Putamen (tissue), 1 donor: ENCODE data around the gene GKAP1.
"Not testable (repeated sequence)": the region's sequence is repeated elsewhere in the genome, so short reads cannot be mapped to it uniquely, and the experiment has no call there.

Experiments
- DNase-seq: peaks from one replicate; pipeline ENCODE4 v3.0.0-alpha.2; 2016; ENCODE audit warnings: low spot score

Gene GKAP1

DNA sequence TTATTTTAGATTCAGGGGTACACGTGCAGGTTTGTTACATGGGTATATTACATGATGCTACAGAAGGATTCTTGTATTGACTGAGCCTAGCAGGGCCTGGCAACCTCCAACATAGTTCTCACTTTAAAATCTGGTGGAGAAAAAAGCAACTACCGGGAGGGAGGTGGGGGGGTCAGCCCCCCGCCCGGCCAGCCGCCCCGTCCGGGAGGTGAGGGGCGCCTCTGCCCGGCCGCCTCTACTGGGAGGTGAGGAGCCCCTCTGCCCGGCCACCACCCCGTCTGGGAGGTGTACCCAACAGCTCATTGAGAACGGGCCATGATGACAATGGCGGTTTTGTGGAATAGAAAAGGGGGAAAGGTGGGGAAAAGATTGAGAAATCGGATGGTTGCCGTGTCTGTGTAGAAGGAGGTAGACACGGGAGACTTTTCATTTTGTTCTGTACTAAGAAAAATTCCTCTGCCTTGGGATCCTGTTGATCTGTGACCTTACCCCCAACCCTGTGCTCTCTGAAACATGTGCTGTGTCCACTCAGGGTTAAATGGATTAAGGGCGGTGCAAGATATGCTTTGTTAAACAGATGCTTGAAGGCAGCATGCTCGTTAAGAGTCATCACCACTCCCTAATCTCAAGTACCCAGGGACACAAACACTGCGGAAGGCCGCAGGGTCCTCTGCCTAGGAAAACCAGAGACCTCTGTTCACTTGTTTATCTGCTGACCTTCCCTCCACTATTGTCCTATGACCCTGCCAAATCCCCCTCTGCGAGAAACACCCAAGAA lies 88.8 kb downstream of the GKAP1 start:
- not testable (repeated sequence) for DNase-seq

DNA sequence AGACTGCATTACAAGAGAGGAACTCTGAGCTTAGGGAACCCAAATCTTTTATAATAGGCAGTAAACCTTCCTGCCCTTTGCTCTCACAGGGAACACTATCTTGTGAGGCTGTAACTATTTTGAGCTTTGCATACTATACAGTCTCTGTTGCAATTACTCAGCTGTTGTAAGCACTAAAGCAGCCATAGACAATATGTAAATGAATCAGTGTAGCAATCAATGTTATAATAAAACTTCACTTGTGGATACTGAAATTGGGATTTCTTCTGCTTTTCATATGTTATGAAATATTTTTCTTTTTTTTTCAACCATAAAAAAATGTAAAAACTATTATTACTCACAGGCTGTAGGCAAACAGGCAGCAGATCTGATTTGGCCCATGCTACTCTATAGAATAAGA lies 93.1 kb downstream of the GKAP1 start:
- no peak for DNase-seq

DNA sequence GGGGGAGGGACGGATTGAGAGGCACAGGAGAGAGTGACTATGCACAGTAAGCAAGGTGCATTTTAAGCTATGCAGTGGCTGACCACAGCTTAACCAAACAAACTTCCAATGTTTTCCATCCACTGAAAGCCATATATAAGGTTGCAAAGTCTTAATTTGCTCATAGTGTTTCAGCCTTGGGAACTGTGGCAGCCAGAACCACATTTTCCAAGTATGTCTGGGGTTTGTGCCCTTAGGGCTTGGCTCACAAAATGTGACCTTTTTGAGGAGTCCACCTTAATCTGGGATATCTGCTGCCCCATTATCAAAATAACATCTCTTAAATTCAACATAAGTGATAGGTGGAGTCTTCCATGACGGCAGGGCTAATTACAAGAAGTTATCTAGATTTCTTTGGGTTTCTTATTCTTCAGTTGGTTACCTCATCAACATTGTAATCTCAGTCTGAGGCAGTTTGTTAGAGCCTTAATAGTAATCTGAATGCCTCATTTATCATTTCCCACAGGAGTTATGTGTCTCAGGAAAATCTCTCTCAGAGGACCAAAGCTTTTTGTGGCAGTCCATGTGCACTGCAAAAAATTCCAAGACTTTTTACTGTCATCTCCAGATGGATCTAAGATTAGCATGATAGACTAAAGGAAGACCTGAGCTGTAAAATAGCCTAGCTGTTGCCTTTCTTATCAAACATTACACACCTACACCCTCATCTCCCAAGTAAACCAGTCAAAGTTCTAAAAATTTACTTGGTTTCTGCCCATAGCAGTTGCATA lies 94.7 kb downstream of the GKAP1 start:
- no peak for DNase-seq

DNA sequence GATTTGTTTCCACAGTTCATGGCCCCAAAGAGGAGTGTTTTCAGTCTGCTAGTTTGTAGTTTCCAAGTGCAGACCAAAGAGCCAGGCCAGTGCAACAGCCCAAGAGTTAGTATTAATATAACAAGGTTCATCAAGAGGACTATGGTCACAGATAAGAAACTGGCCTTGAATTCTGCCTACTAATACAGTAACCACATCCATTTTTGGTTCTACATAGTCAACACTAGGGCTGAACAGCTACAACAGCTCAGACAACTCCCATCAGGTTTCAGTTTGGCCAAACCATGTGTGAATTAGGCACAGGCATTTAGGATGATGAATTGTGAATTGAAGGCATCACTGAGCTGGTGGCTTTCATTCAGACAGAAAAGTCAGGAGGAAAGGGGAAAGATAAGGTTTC lies 96.1 kb downstream of the GKAP1 start:
- no peak for DNase-seq

DNA sequence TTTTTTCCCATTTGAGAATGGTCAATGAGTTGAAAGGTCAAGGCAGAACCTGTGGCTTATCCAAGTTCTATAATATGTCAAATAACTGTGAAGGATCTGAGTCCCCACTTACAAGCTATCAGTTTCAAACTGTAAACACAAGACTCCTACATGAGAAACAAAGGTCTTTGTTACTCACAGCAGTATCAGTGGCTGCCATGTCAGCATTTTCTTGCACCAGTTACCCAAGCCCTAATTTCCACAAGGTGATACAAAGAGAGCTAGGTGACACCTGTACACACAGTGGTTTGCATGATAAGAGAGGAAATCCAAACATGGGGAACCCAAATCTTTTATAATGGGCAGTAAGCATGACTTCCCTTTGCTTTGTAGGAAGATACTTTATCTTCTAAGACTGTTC lies 101.8 kb downstream of the GKAP1 start:
- DNase-seq: no peak

DNA sequence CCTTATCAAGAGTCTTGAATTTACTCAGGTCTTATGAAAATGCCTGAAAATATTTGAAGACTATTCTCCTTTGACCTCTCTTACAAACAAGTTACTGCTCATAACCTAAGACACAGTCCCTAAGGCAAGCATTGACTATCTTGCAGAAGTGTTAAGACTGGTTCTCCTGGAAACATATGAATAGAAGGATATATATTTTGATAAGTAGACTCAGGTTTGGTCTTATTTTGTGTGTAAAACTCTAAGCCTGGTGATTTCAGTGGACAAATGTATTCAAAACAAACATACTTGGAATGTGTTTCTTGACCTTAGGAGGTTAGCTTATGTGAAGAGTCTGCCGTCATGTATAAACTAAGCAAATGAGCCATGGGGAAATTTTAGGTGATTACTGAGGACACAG lies 102.3 kb downstream of the GKAP1 start:
- no peak for DNase-seq

DNA sequence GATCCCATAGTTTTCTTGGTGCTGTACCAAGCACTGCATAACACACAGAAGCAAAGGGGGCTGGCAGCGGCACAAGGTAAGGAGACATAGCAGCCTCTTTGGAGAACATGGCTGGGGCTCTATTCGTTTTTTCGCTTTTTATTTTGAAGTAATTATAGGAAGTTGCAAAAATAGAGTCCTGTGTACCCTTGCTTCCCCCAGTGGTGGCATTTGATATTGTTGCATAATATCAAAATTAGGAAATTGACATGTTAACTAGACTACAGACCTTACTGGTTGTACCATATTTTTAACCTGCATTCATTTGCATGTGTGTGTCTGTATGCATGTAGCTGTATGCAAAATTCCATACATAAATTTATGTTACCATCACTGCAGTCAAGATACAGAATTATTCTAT lies 103.2 kb downstream of the GKAP1 start:
- DNase-seq: no peak

DNA sequence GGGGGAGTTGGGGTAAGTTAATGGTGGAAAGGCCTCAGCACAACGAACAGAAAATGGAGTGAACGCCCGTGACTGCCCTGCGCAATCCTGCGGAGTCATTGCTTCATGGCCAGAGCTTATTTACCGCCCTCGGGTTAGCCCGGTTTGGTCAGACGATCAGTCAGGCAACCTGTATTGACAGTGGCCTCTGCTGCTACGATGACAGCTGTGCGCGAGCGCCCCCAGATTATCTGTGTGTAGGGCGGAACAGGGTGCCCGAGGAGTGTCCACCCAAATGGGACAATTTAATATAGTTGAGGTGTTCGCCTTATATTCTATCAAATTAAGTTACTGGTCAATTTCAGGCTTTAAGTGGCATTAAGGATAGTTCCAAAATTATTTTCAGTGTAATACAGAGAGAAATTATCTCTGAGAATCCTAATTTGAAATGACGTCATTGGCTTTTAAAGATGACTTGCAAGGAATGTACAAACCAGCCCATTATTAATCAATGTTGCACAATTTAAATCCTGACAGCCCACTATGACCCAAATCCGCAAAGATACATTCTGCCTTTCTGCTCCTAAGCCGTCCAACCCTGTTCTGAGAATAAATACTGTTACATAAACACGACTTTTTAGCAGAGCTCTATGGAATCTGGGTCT lies 108.9 kb downstream of the GKAP1 start:
- DNase-seq: peak; percentile 57

DNA sequence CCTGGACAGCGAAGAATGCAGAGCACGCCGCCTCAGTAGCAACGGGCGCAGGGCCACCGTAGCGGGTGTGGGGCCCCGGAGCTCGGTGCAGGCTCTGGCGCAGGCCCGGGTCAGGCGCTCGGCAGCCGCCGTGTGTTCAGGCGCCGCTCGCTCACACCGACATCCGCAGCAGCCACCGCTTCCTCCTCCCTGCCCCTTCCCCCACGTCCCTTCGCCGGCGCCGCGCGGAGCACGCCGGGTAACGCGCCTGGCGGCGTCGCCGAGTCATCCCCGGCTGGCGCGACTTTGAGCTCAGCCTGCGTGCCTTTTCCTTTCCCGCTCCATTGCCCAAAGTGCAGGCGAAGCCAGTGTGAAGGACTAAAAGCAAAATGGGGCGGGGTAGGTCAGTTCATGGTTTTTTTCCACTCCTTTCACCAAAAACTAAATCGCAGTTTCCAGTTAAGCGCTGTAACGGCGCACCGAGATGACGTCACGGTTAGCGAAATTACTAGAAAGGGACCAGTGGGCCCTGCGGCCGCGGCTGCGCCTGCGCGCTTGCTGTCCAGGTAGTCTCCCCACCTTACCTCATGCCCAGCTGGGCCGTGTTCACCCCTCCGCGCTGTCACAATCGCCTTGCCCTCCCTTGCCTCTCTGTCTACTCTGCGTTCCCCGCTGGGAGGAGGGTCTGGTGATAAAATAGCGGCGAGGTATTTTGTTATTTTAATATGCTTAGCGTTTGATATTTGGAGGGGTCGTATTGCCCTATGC lies 109.6 kb downstream of the GKAP1 start, which contains the start of gene UBQLN1:
Gene UBQLN1 (minus strand): TSS at position 191 of the 747 bp plus-strand sequence. CDS start 279 bp downstream, outside the sequence.
- DNase-seq: peak; percentile 88

DNA sequence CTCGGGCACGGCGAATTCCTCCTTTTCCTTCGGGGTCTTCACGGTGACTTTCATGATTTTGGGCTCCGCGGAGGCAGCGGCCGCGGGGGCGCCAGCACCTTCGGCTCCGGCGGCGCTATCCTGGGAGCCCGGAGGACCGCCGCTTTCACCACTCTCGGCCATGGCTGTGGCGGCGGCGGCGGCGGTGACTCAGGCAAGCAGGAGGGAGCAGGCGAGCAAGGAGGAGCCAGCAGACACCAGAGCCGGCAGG lies 110.1 kb downstream of the GKAP1 start:
- DNase-seq: no peak

DNA sequence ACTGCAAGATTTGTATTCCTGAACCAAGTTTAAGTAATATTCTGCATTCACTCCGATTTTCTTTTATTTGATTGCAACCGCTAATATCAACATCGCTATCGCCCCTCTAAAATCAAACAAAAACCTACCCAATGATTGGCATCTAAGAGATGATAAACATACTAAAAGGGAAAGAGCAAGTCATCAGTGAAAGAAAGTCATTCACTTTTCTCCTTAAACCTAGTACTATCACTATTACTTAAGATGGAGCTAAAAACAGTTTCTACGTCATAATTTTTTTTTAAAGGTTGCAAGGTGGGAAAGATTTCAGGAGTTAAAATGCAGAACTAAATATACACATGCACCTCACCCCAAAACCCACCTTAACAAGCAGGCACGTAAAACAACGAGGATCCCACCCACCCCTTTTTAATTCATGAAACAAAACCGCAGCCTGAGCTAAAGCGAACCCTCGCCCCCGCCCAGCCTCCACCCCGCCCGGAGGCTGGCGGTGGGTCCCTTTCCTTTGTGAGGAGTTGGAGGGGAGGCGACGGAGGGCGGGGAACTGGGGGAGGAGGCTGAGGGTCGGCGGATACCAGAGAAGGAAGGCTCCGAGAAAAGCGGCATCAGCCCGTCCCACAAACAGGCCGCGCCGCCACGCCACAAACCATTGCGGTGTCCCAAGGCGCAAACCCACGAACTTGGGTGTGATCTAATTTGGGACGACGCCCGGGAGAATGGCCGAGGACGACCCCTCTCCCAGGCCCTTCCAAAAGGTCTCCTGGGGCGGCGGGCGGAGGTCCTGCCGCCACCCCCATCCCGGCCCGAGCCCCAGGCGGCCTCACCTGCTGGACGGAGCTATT lies 110.7 kb downstream of the GKAP1 start:
- DNase-seq: peak; percentile 14

DNA sequence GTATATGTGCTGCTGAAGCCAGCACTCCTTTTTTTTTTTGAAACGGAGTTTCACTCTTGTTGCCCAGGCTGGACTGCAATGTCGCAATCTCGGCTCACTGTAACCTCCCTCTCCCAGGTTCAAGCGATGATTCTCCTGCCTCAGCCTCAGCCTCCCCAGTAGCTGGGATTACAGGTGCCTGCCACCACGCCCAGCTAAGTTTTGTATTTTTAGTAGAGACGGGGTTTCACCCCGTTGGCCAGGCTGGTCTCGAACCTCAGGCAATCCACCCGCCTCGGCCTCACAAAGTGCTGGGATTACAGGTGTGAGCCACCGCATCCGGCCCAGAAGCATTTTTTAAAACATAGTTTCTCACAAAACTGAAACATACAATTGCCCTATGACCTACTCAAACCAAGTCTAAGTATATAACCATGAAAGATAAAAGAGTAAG lies 112.3 kb downstream of the GKAP1 start:
- not testable (repeated sequence) for DNase-seq

DNA sequence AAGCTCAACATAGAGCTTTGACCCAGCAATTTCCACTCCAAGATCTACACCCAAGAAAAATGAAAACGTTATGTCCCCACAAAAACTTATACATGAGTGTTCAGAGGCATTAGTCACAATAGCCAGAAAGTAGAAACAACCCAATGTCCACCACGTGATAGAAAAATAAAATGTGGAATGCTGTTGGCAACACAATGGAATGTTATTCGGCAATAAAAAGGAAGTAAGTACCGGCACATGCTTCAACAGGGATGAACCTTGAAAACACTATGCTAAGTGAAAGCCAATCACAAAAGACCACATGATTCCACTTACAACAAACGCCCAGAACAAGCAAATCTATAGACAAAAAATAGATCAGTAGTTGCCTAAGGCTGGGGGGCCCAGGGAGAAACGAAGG lies 115.8 kb downstream of the GKAP1 start:
- no peak for DNase-seq

DNA sequence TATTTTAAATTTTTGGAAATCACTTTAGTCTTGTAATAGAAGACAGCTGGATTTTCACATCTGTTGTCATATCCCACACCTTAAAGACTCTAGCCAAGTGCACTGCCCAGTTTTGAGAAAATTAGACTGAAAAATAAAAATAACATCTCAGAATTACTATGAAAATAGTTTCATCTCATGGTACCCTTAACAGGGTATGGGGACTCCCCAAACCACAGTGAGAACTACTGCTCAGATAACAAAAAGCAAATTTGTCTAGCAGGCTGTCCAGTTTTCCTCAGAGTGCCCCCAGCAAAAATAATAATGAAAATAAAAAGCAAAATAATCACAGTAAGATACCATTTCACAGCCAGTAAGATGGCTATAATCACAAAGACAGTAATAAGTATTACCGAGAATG lies 116.3 kb downstream of the GKAP1 start:
- no peak for DNase-seq

DNA sequence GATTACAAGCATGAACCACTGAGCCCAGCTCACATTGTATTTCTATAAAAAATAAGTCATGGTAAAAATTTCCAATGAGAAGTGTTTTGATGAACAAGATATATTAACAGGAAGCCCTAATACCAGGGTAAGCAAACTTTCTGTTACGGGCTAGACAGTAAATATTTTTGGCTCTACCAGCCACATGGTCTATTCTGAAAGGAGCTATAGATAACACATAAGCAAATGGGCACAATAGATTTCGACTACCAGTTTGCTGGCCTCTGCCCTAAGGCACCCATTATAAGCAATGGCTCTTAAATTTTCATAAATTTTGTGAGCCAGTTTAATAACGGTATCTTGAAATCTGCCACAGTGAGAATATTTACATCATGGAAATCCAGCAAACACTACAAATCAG lies 118.0 kb downstream of the GKAP1 start:
- no peak for DNase-seq

DNA sequence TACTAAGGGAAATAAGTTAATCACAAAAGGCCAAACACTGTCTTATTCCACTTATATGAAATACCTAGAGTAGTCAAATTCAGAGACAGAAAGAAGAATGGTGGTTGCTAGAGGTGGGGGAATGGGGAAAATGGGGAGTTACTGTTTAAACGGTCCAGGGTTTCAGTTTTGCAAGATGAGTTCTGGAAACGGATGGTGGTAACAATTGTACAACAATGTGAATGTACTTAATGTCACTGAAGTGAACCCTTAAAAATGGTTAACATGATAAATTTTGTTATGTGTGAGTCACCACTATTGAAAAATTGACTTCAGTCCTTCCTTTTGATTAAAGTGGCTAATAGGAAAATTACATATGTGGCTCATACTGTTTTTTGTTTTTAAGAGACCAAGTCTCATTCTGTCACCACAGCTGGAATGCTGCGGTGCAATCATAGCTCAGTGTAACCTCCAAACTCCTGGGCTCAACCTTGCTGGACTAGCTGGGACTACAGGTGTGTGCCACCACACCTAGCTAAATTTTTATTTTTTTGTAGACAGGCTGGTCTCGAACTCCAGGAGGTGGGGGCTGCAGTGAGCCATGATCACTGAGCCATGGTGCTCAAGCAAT lies 118.5 kb downstream of the GKAP1 start:
- DNase-seq: no peak

DNA sequence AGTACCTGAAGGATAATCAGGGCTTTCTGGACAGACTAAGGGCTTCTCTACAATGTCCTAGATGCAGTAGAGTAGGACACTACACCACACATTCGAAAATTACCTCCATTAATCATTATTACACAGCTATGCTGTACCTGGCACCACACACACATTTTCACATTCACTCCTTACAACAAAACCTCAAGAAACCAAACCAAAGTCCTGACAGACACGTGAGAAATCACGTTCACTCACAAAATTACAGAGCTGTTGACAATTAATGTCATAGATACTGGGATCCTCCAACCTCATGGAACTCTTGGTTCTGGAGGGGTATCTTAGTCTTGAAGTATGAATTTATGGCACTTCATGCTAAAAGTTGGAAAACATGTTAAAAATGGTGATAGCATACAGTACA lies 126.1 kb downstream of the GKAP1 start:
- no peak for DNase-seq
